Measurements from ENCODE around the gene GLIPR1L2. TPM values are rescaled to one million over a fixed set of nuclear protein-coding genes. Genes with fewer than 3 reads are reported as not detected.

The GLIPR1L2 gene
- total RNA-seq, 1 donor from 2014 or later = not detected

GRCh38 chr12:75481774-75482173, 90.9 kb downstream of the GLIPR1L2 start:
- Histone ChIP-seq H3K27me3 (ENCODE audit: control insufficient read depth in 3 of 3, insufficient read depth in 3 of 3, low read length in 3 of 3) (no peaks in the 10 kb centered on the region), H3K4me3 (ENCODE audit: low read length in 3 of 3) (peak overlapping the region in 2 of 3 donors; percentile 61 to 73), H3K9ac (ENCODE audit: low read depth in 1 of 3, low read length in 3 of 3) (peak overlapping the region in 1 of 3 donors; percentile 27), H3K4me1 (ENCODE audit: control insufficient read depth in 3 of 3, insufficient read depth in 3 of 3, low read length in 3 of 3) (peaks cover 0 to 13% (median 3%) of the 10 kb centered on the region in 3 donors), H3K27ac (ENCODE audit: low read depth, low read length) (peak overlapping the region; percentile 37), H3K36me3 (ENCODE audit: control insufficient read depth in 3 of 3, insufficient read depth in 3 of 3, low read length in 3 of 3) (no peaks in the 10 kb centered on the region), H3K9me3 (ENCODE audit: control insufficient read depth in 3 of 3, low read length in 3 of 3) (no peaks in the 10 kb centered on the region)

Other genes starting within 250 kb of the GLIPR1L2 start
- gene KCNC2, start 181.2 kb upstream of the GLIPR1L2 start, total RNA-seq = 0.52 TPM
- 6.8 TPM for gene CAPS2, start 60.8 kb upstream of the GLIPR1L2 start, total RNA-seq
- not detected for gene GLIPR1L1, start 56.4 kb upstream of the GLIPR1L2 start, total RNA-seq
- gene GLIPR1, start 89.7 kb downstream of the GLIPR1L2 start, total RNA-seq = 5.7 TPM
- gene KRR1, start 120.5 kb downstream of the GLIPR1L2 start, total RNA-seq = 8.9 TPM

Data from skeletal muscle tissue (tissue), 4 donors.